Myocyte (in vitro differentiated cells): ENCODE results near the gene CRYBA2. TPM values are rescaled to one million over a fixed set of nuclear protein-coding genes. Genes with fewer than 3 reads are reported as not detected.

Source experiments
- DNase-seq: peaks from one replicate; pipeline ENCODE4 v3.0.0-alpha.2; 2012; ENCODE audit warnings: low read depth
- total RNA-seq: library from RNA; depleted of rRNA; stranded (reverse); fragments of >200 nt; gene quantifications from 2 replicates; pipeline ENCODE4 v1.2.3, GENCODE V29; 2014

CRYBA2 gene
- total RNA-seq, 1 donor from 2014 or later = not detected

DNA sequence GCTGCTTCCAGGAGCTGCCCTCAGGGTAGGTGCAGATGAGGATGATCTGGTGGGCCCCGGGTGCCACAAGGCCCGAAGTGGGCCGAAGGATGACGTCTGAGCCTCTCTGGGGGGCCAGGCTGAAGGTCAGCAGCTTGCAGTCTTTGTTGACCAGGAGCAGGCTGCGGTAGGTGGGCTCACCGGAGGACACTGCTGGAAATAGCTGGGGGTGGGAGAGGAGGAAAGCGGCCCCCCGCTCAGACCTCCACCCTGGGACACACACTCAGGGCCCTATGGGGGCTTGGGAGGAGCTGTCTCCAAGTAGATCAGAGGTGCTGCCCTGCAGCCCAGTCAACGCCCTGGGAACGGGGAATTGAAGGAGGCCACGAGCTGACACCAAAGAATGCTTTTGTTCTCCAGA lies 30.8 kb upstream of the CRYBA2 start:
- no peak for DNase-seq

DNA sequence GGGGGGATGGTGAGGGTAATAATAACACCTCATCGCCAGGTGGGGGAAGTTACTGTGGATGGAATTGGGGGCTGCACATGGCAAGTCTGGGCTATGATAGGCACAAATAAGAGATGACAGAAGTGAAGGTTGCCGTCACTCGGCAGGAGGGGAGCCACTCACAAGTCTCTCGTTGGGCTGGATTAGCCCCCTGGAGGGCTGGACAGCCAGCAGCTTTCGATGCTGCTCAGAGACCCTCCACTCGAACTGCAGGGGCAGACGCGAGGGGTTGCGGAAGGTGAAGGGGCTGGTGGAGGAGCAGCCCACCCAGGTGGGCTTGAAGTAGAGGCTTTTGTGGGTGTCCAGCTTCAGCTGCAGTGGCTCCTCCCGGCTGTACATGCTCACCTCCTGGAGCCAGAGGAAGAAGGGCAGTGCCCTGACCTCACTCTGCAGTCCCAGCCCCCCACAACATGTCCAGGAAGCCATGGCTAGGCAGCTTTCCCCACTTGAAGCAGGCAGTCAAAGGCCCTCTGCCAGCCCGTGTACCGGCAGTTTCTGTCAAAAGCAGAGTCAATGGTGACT lies 29.9 kb upstream of the CRYBA2 start:
- DNase-seq = no peak

GRCh38 chr2:219022616-219023015 lies 29.4 kb upstream of the CRYBA2 start:
- DNase-seq = no peak

GRCh38 chr2:219022041-219022440 lies 28.8 kb upstream of the CRYBA2 start:
- no peak for DNase-seq

DNA sequence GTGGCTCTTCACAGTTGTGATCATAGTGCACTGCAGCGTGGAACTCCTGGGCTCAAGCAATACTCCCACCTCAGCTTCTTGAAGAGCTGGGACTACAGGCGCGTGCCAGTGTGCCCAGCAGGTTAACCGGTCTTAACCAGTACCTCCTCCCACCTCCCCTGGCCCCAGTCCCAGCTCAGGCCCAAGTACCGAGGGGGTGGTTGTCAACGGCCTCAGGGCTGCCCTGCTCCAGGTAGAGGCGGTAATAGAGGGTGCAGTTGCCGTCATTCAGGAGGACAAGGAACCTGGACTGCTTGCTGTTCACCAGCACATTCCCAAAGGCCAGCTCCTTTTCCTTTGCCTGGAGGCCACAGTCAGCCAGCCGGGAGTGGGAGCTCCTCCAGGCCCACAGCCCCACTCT lies 28.4 kb upstream of the CRYBA2 start:
- DNase-seq = no peak

GRCh38 chr2:219020604-219021365 lies 27.6 kb upstream of the CRYBA2 start:
- DNase-seq = no peak

- DNase-seq = no peak
Measured at GRCh38 chr2:219019436-219019835, 26.2 kb upstream of the CRYBA2 start.

DNA sequence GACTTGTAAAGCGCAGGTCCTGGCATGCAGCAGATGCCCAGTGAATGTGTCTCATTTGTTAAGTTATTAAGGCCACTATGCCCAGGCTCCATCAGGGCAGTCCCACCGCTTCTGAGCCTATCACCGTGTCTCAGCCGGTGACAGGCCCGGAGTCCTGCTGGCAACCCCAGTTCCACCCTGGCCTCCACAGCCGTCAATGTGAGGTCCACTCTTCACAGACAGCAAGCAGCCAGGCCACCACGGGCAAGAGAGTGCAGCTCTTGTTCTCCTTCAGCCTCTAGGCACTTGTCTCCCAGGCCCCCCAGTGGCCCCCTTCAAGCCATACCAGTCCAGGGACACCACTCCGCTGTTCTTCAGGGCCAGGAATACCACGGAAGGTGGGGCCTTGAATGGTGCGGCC lies 25.5 kb upstream of the CRYBA2 start:
- DNase-seq = no peak

- DNase-seq = no peak
Measured at GRCh38 chr2:219018286-219018685, 25.1 kb upstream of the CRYBA2 start.

DNA sequence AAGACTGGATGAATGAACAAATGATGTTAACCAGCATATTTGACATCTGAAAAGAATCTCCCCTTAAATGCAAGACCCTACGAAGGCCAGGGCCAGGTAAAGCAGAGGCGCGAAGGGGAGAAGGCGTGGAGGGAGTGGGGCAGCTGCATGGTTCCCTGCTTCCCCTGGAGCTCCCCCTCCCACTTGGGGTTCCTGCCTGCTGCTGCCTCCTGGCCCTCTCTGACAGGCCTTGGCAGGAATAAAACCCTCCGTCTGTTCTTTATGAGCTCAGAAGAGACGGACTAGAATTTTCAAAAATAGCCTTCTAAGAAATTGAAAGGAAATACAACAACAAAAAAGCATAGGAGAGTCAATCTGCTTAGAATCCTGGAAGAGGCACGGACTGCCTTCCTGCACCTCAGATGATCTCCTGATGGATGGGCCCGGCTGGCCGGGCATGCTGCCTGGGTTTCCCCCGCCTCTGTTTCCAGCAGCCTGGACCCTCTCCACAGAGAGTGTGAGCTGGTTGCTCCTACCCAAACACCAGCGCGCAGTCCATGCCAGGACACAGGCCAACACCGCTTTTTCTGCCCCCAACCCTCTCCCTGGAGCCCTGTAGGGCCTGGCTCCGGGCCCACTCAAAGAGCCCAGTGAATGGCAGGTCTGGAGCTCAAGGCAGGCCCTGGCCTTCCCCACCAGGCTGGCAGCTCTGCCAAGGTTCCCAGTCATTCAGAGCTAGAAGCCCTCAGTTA lies 24.1 kb upstream of the CRYBA2 start:
- DNase-seq = no peak

- no peak for DNase-seq
Measured at GRCh38 chr2:219016721-219017120, 23.5 kb upstream of the CRYBA2 start.

GRCh38 chr2:219010873-219011272 lies 17.7 kb upstream of the CRYBA2 start:
- DNase-seq = peak; percentile 18

GRCh38 chr2:219010162-219010756 lies 17.0 kb upstream of the CRYBA2 start:
- no peak for DNase-seq

GRCh38 chr2:219009294-219009693 lies 16.1 kb upstream of the CRYBA2 start:
- no peak for DNase-seq

- DNase-seq = no peak
Measured at GRCh38 chr2:219003979-219004378, 10.8 kb upstream of the CRYBA2 start.

DNA sequence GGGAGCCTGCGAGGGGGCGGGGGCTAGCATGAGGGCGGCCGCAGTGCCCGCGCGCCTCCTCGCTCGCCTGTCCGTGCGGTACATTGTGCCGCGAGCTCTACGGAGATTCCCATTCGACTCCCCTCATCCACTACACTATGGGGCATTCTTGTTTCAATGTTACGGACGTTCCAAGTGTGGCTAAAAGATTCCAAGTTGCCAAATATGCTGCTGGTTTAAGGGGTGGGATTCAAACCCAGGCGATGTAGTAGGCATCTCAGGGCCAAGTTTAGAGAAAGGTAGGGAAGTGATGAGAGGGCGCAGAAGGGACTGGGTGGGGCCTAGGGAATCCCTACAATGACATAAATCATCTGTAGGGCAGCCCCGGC lies 10.0 kb upstream of the CRYBA2 start:
- DNase-seq = no peak

GRCh38 chr2:219002395-219003266 lies 9.4 kb upstream of the CRYBA2 start:
- DNase-seq = no peak

DNA sequence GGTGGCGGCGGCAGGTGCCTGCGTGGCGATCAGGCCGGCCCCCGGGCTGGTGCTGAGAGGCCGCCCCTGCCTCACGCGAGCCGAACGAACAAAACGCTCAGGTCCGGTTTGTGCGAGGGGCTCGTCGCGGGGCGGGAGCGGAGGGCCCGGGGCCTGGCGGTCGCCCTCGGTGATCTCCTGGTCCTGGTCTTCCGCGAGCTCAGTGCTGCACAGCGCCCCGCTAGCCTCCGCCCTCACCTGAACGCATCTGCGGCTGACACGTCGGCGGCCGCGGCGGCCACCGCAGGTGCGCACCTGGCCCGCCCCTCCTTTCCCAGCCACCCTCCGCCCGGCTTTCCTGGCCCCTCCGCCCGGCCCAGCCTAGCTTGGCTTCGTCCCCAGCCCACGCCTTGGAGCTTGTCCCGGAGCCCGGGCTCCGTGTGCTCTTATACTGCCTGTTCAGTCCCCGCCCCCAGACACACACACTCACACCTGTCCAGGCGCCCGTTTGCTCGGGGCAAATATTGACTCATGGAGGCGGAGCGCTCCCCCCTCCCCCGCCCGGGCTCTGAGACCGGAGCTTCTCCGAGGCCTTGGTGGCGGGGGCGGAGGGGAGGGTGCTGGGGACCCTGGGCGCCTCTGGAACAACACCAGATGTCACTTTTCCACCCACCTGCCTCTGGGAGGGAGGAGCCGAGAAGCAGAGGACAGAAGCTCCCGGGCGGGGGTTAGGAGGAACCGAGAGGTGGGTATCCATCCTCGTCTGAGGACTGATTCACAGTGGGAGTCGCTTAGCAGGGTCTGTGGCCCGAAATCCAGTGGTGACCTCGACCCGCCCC lies 8.6 kb upstream of the CRYBA2 start:
- no peak for DNase-seq

GRCh38 chr2:219001100-219001576 lies 7.9 kb upstream of the CRYBA2 start:
- DNase-seq = no peak

DNA sequence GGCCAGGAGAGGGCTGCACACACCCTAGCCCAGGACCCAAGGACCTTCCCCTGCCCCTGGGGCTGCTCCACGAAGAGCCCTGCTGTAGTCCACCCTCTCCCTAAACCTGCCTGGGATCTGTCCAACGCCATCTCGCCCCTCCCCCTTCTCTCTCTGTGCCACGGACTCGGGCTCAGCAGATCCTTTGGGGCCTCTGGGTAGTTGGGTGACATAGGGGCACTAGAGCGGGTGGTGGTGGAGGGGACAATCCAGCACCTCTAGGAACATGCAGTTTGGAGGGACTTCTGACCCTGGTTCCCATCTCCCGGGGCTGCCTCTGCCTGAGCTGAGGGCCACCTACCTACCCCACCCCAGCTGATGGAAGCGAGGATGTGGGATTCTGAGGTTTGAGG lies 7.3 kb upstream of the CRYBA2 start:
- no peak for DNase-seq
